Smooth muscle cell (in vitro differentiated cells): ENCODE measurements around the gene ZNF367. TPM values are rescaled to one million over a fixed set of nuclear protein-coding genes. Genes with fewer than 3 reads are reported as not detected.

Experiments used
- DNase-seq: peaks from one replicate; lab custom pipeline; 2025; ENCODE audit not compliant: unreplicated experiment; lab: John Stamatoyannopoulos, UW
- H2AFZ ChIP-seq: fragments of 200-600 bp; sonication (generic); 2 replicates; pipeline ENCODE4 v1.6.0; 2016; ENCODE audit warnings: antibody characterized with exemption, low read depth, mild to moderate bottlenecking
- H3F3A ChIP-seq: fragments of 200-600 bp; sonication (generic); 2 replicates; pipeline ENCODE4 v1.6.0; 2017; ENCODE audit warnings: antibody characterized with exemption, low read depth
- H3K27ac ChIP-seq: fragments of 200-600 bp; sonication (generic); 2 replicates; pipeline ENCODE4 v1.5.1; 2016; ENCODE audit warnings: low read depth, mild to moderate bottlenecking
- H3K27me3 ChIP-seq: fragments of 200-600 bp; sonication (generic); 2 replicates; pipeline ENCODE4 v1.6.1; 2016; ENCODE audit warnings: low read depth, mild to moderate bottlenecking
- H3K36me3 ChIP-seq: fragments of 200-600 bp; sonication (generic); 2 replicates; pipeline ENCODE4 v1.5.1; 2016; ENCODE audit warnings: low read depth
- H3K4me1 ChIP-seq: fragments of 200-600 bp; sonication (generic); 2 replicates; pipeline ENCODE4 v1.5.1; 2016; ENCODE audit warnings: low read depth
- H3K4me2 ChIP-seq: fragments of 200-600 bp; sonication (generic); 2 replicates; pipeline ENCODE4 v1.6.0; 2016; ENCODE audit warnings: mild to moderate bottlenecking
- H3K4me3 ChIP-seq: fragments of 200-600 bp; sonication (generic); 2 replicates; pipeline ENCODE4 v1.5.1; 2016; ENCODE audit warnings: mild to moderate bottlenecking
- H3K79me2 ChIP-seq: fragments of 200-600 bp; sonication (generic); 2 replicates; pipeline ENCODE4 v1.6.0; 2016; ENCODE audit warnings: low read depth, mild to moderate bottlenecking
- H3K9ac ChIP-seq: fragments of 200-600 bp; sonication (generic); 2 replicates; pipeline ENCODE4 v1.6.0; 2016; ENCODE audit warnings: low read depth
- H3K9me3 ChIP-seq: fragments of 200-600 bp; sonication (generic); replicated peaks from 2 replicates; pipeline ENCODE4 v1.5.1; 2016; ENCODE audit warnings: low read depth
- H4K20me1 ChIP-seq: fragments of 200-600 bp; sonication (generic); 2 replicates; pipeline ENCODE4 v1.6.0; 2016; ENCODE audit warnings: low read depth
- CTCF ChIP-seq: fragments of 200-600 bp; sonication (generic); IDR thresholded peaks from 2 replicates; pipeline ENCODE4 v1.5.1; 2017; ENCODE audit warnings: borderline replicate concordance, mild to moderate bottlenecking, antibody characterized with exemption; ENCODE audit not compliant: insufficient read depth, poor library complexity, severe bottlenecking
- WGBS: methylation state at CpG from one replicate; pipeline ENCODE4 v1.1.7; 2016; ENCODE audit warnings: low lambda C conversion rate; 5-methylcytosine and 5-hydroxymethylcytosine counted together
- polyA plus RNA-seq: library from polyadenylated mRNA; unstranded; fragments of >200 nt; fragmentation: Nextera tagmentation; extraction: Ambion mirVana; gene quantifications from 2 replicates; pipeline ENCODE4 v1.2.1, GENCODE V29; 2016
- total RNA-seq: library from RNA; depleted of rRNA; stranded (reverse); fragments of >200 nt; gene quantifications from 2 replicates; pipeline ENCODE4 v1.2.3, GENCODE V29; 2014

The ZNF367 gene
- total and polyA plus RNA-seq, 2 experiments from 2014 or later: 2.8 to 3.2 TPM

- Histone ChIP-seq H3K27ac (no peak overlapping the region), H3K4me2 (no peak overlapping the region), H3K4me3 (no peak overlapping the region), H3K4me1 (no peaks in the 10 kb centered on the region), H3K9ac (no peak overlapping the region), H3K36me3 (no peaks in the 10 kb centered on the region), H2AFZ (no peak overlapping the region), H3K27me3 (no peaks in the 10 kb centered on the region), H3F3A (no peaks in the 10 kb centered on the region), H3K9me3 (no peaks in the 10 kb centered on the region), H3K79me2 (peaks cover 32% of the 10 kb centered on the region), H4K20me1 (no peaks in the 10 kb centered on the region)
- DNase-seq: no peak
- no peak for TF ChIP-seq CTCF
- WGBS: 78% methylated on average over 9 of the region's 9 CpGs
These were observed 9.5 kb downstream of the ZNF367 start for GRCh38 chr9:96408409-96409280.

GRCh38 chr9:96400132-96400910 lies 17.8 kb downstream of the ZNF367 start:
- H3K79me2 ChIP-seq: peaks cover 17% of the 10 kb centered on the region
- H3K4me1 ChIP-seq: peaks cover 9% of the 10 kb centered on the region
- no peak for DNase-seq
- peaks cover 3% of the 10 kb centered on the region for H3K9me3 ChIP-seq
- TF ChIP-seq CTCF: no peak
- H3K36me3 ChIP-seq: no peaks in the 10 kb centered on the region
- no peaks in the 10 kb centered on the region for H4K20me1 ChIP-seq
- H3K4me3 ChIP-seq: no peak overlapping the region
- no peak overlapping the region for H3K4me2 ChIP-seq
- no peak overlapping the region for H3K9ac ChIP-seq
- H3F3A ChIP-seq: no peaks in the 10 kb centered on the region
- H3K27me3 ChIP-seq: no peaks in the 10 kb centered on the region
- H3K27ac ChIP-seq: no peak overlapping the region
- no peak overlapping the region for H2AFZ ChIP-seq

GRCh38 chr9:96399325-96399633 lies 18.9 kb downstream of the ZNF367 start:
- no peak for DNase-seq
- no peaks in the 10 kb centered on the region for H3K27me3 ChIP-seq
- H3K9ac ChIP-seq: no peak overlapping the region
- no peak overlapping the region for H3K4me3 ChIP-seq
- H3K79me2 ChIP-seq: peaks cover 17% of the 10 kb centered on the region
- H2AFZ ChIP-seq: no peak overlapping the region
- H3F3A ChIP-seq: no peaks in the 10 kb centered on the region
- no peaks in the 10 kb centered on the region for H4K20me1 ChIP-seq
- H3K9me3 ChIP-seq: peaks cover 3% of the 10 kb centered on the region
- no peak for TF ChIP-seq CTCF
- no peaks in the 10 kb centered on the region for H3K36me3 ChIP-seq
- WGBS: 96% methylated on average over 3 of the region's 3 CpGs
- H3K4me2 ChIP-seq: no peak overlapping the region
- H3K4me1 ChIP-seq: peaks cover 9% of the 10 kb centered on the region
- H3K27ac ChIP-seq: no peak overlapping the region
